Measurements from ENCODE around the gene PDGFB.

The PDGFB gene

GRCh38 chr22:39245130-39246039 is 603 bp upstream of the PDGFB start:
- H3K27me3 ChIP-seq (ENCODE audit: insufficient read depth, poor library complexity, severe bottlenecking): peaks cover 52% of the 10 kb centered on the region
- TF ChIP-seq CTCF (IDR thresholded peaks at IDR 0.05; ENCODE audit: insufficient read depth, low read length) (no peak), SPI1 (IDR thresholded peaks at IDR 0.05; ENCODE audit: borderline replicate concordance, low read depth) (no peak), GABPA (IDR thresholded peaks at IDR 0.05; ENCODE audit: low read depth) (no peak), POLR2AphosphoS5 (IDR thresholded peaks at IDR 0.05; ENCODE audit: low read depth) (no peak)
- TF ChIP-seq, protein P1, sequence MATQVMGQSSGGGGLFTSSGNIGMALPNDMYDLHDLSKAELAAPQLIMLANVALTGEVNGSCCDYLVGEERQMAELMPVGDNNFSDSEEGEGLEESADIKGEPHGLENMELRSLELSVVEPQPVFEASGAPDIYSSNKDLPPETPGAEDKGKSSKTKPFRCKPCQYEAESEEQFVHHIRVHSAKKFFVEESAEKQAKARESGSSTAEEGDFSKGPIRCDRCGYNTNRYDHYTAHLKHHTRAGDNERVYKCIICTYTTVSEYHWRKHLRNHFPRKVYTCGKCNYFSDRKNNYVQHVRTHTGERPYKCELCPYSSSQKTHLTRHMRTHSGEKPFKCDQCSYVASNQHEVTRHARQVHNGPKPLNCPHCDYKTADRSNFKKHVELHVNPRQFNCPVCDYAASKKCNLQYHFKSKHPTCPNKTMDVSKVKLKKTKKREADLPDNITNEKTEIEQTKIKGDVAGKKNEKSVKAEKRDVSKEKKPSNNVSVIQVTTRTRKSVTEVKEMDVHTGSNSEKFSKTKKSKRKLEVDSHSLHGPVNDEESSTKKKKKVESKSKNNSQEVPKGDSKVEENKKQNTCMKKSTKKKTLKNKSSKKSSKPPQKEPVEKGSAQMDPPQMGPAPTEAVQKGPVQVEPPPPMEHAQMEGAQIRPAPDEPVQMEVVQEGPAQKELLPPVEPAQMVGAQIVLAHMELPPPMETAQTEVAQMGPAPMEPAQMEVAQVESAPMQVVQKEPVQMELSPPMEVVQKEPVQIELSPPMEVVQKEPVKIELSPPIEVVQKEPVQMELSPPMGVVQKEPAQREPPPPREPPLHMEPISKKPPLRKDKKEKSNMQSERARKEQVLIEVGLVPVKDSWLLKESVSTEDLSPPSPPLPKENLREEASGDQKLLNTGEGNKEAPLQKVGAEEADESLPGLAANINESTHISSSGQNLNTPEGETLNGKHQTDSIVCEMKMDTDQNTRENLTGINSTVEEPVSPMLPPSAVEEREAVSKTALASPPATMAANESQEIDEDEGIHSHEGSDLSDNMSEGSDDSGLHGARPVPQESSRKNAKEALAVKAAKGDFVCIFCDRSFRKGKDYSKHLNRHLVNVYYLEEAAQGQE (IDR thresholded peaks at IDR 0.05; ENCODE audit: insufficient replicate concordance, low read depth): no peak

GRCh38 chr22:39244136-39244495 is 666 bp downstream of the PDGFB start:
- TF ChIP-seq, protein P1 (IDR thresholded peaks at IDR 0.05; ENCODE audit: insufficient replicate concordance, low read depth): no peak
- TF ChIP-seq POLR2AphosphoS5 (IDR thresholded peaks at IDR 0.05; ENCODE audit: low read depth) (no peak), SPI1 (IDR thresholded peaks at IDR 0.05; ENCODE audit: borderline replicate concordance, low read depth) (no peak), CTCF (IDR thresholded peaks at IDR 0.05; ENCODE audit: insufficient read depth, low read length) (no peak), GABPA (IDR thresholded peaks at IDR 0.05; ENCODE audit: low read depth) (no peak)
- Histone ChIP-seq H3K27me3 (ENCODE audit: insufficient read depth, poor library complexity, severe bottlenecking) (peaks cover 63% of the 10 kb centered on the region), H3K27ac (replicated peaks) (no peak overlapping the region), H3K4me3 (replicated peaks; ENCODE audit: insufficient read depth, low read length) (no peak overlapping the region)
- DNase-seq (ENCODE audit: low read depth in 1 of 2, low spot score in 1 of 2): no peak

More at GRCh38 chr22:39245130-39246039, 603 bp upstream of the PDGFB start:
- Histone ChIP-seq H3K4me3 (replicated peaks; ENCODE audit: insufficient read depth, low read length) (no peak overlapping the region), H3K27ac (replicated peaks) (no peak overlapping the region)
- DNase-seq (ENCODE audit: low read depth in 1 of 2, low spot score in 1 of 2): no peak

- H3K27ac ChIP-seq (replicated peaks): no peak overlapping the region
- DNase-seq (ENCODE audit: low read depth in 1 of 2, low spot score in 1 of 2): no peak
- peaks cover 68% of the 10 kb centered on the region for H3K27me3 ChIP-seq (ENCODE audit: insufficient read depth, poor library complexity, severe bottlenecking)
- no peak for TF ChIP-seq GABPA (IDR thresholded peaks at IDR 0.05; ENCODE audit: low read depth)
- no peak for TF ChIP-seq CTCF (IDR thresholded peaks at IDR 0.05; ENCODE audit: insufficient read depth, low read length)
- TF ChIP-seq SPI1 (IDR thresholded peaks at IDR 0.05; ENCODE audit: borderline replicate concordance, low read depth): no peak
- no peak for TF ChIP-seq POLR2AphosphoS5 (IDR thresholded peaks at IDR 0.05; ENCODE audit: low read depth)
- TF ChIP-seq, protein P1 (IDR thresholded peaks at IDR 0.05; ENCODE audit: insufficient replicate concordance, low read depth): no peak
- H3K4me3 ChIP-seq (replicated peaks; ENCODE audit: insufficient read depth, low read length): no peak overlapping the region
Measured at GRCh38 chr22:39243439-39244135, 1.2 kb downstream of the PDGFB start.

Measured in HL-60 (cell line).